DMS53 treated with DMSO at 0.1 percent for 48 hours (cell line): ENCODE results near the gene P2RY6.

Experiments
- DNase-seq: peaks from one replicate; lab custom pipeline; 2025; ENCODE audit not compliant: unreplicated experiment; lab: John Stamatoyannopoulos, UW

Gene P2RY6

GRCh38 chr11:73275381-73275750, 3.2 kb downstream of the P2RY6 start:
- DNase-seq: no peak

GRCh38 chr11:73277467-73277866, 5.3 kb downstream of the P2RY6 start:
- DNase-seq: no peak

- DNase-seq: no peak
These were observed 8.5 kb downstream of the P2RY6 start for GRCh38 chr11:73280626-73281025.

- DNase-seq: no peak
These were observed 9.1 kb downstream of the P2RY6 start for GRCh38 chr11:73281201-73281741.

GRCh38 chr11:73281796-73282660, 9.9 kb downstream of the P2RY6 start:
- no peak for DNase-seq

- DNase-seq: no peak
These were observed 11.3 kb downstream of the P2RY6 start for GRCh38 chr11:73283276-73284000.

GRCh38 chr11:73284106-73284505, 12.0 kb downstream of the P2RY6 start:
- DNase-seq: no peak

GRCh38 chr11:73285721-73286120, 13.6 kb downstream of the P2RY6 start:
- DNase-seq: no peak

- no peak for DNase-seq
These were observed 14.2 kb downstream of the P2RY6 start for GRCh38 chr11:73286240-73286810.

GRCh38 chr11:73287400-73288101, 15.4 kb downstream of the P2RY6 start:
- DNase-seq: no peak

- no peak for DNase-seq
These were observed 16.2 kb downstream of the P2RY6 start for GRCh38 chr11:73288192-73288872.

GRCh38 chr11:73288873-73289707, 17.0 kb downstream of the P2RY6 start:
- peak; percentile 60 for DNase-seq

GRCh38 chr11:73290536-73290935, 18.4 kb downstream of the P2RY6 start:
- DNase-seq: no peak

- DNase-seq: no peak
These were observed 19.1 kb downstream of the P2RY6 start for GRCh38 chr11:73291196-73291595.

- no peak for DNase-seq
These were observed 19.8 kb downstream of the P2RY6 start for GRCh38 chr11:73291781-73292524.

- DNase-seq: no peak
These were observed 20.4 kb downstream of the P2RY6 start for GRCh38 chr11:73292525-73292894.

- DNase-seq: no peak
These were observed 21.3 kb downstream of the P2RY6 start for GRCh38 chr11:73293356-73293936.

- no peak for DNase-seq
These were observed 22.5 kb downstream of the P2RY6 start for GRCh38 chr11:73294604-73295003.
